B cell (primary cell): Measurements from ENCODE around the gene MAPRE3. TPM values are rescaled to one million over a fixed set of nuclear protein-coding genes. Genes with fewer than 3 reads are reported as not detected.

Experiments used
- ATAC-seq: fragments of 200-7000 bp; cut with Tn5 transposase; one replicate; pipeline ENCODE4 v1.10.0; 2021; ENCODE audit warnings: low read depth, mild to moderate bottlenecking, moderate number of reproducible peaks, moderate library complexity
- CTCF ChIA-PET: fragments of 350-600 bp; sonication (Branson Sonifier 250); formaldehyde crosslinking; loops from one replicate; lab custom pipeline; 2021; ENCODE audit warnings: antibody characterized with exemption, inconsistent platforms; lab: Charles Lee
- POLR2A ChIA-PET: fragments of 350-600 bp; sonication (Branson Sonifier 250); formaldehyde crosslinking; loops from one replicate; lab custom pipeline; 2021; ENCODE audit warnings: antibody characterized with exemption; lab: Charles Lee
- DNase-seq: peaks from one replicate; pipeline ENCODE4 v3.0.0; 2013
- H2AFZ ChIP-seq: 2 replicates; pipeline ENCODE4 v1.6.1; 2012; ENCODE audit warnings: mild to moderate bottlenecking, low read depth, low read length; ENCODE audit not compliant: insufficient read depth, poor library complexity, severe bottlenecking
- H3K27ac ChIP-seq, 2 donors: 1 replicate in 1 of 2; 2 replicates in 1 of 2; pipeline ENCODE4 v1.5.1; 2012 to 2013; ENCODE audit warnings: low read length in 2 of 2, mild to moderate bottlenecking in 2 of 2, moderate library complexity in 1 of 2
- H3K27me3 ChIP-seq, 4 experiments: fragments of 200-600 bp in 1 of 4; sonication (generic) in 1 of 4; replicated peaks in 1 of 4; 1 replicate in 2 of 4; 2 replicates in 2 of 4; pipeline versions ENCODE4 v1.6.1 to v1.7.0; 2013 to 2016; ENCODE audit warnings: low read length in 3 of 4, mild to moderate bottlenecking in 2 of 4, mixed read lengths in 1 of 4, moderate library complexity in 1 of 4; ENCODE audit not compliant: insufficient read depth in 4 of 4, control insufficient read depth in 3 of 4; ENCODE audit errors: control extremely low read depth in 1 of 4
- H3K36me3 ChIP-seq, 2 experiments: replicated peaks in 1 of 2; 1 replicate in 1 of 2; 2 replicates in 1 of 2; pipeline versions ENCODE4 v1.6.1 to v1.7.1; 2013; ENCODE audit warnings: low read length in 1 of 2; ENCODE audit not compliant: insufficient read depth in 2 of 2, control insufficient read depth in 1 of 2; ENCODE audit errors: control extremely low read depth in 1 of 2, extremely low read depth in 1 of 2
- H3K4me1 ChIP-seq, 2 donors: fragments of 200-600 bp in 1 of 2; sonication (generic) in 1 of 2; 1 replicate in 1 of 2; 2 replicates in 1 of 2; pipeline versions ENCODE4 v1.5.1 to v1.6.1; 2013 to 2017; ENCODE audit warnings: low read length in 2 of 2; ENCODE audit not compliant: control insufficient read depth in 2 of 2, insufficient read depth in 2 of 2
- H3K4me2 ChIP-seq: replicated peaks from 2 replicates; pipeline ENCODE3; 2012; ENCODE audit warnings: mild to moderate bottlenecking, low read depth, low read length; ENCODE audit not compliant: poor library complexity, severe bottlenecking
- H3K4me3 ChIP-seq, 5 experiments: fragments of 200-600 bp in 1 of 5; sonication (generic) in 1 of 5; 1 replicate in 3 of 5; 2 replicates in 2 of 5; pipeline versions ENCODE4 v1.5.1 to v1.7.0; 2011 to 2016; ENCODE audit warnings: low read length in 4 of 5, mild to moderate bottlenecking in 4 of 5, low read depth in 2 of 5, control low read depth in 1 of 5, moderate library complexity in 1 of 5; ENCODE audit not compliant: insufficient read depth in 1 of 5; ENCODE audit errors: control extremely low read depth in 1 of 5, extremely low read depth in 1 of 5
- H3K79me2 ChIP-seq: fragments of 200-600 bp; sonication (generic); one replicate; pipeline ENCODE4 v1.6.0; 2016; ENCODE audit warnings: low read length; ENCODE audit not compliant: control insufficient read depth, insufficient read depth
- H3K9ac ChIP-seq: fragments of 200-600 bp; sonication (generic); 2 replicates; pipeline ENCODE4 v1.6.1; 2017; ENCODE audit warnings: mild to moderate bottlenecking, low read length, moderate library complexity
- H3K9me3 ChIP-seq, 3 donors: one replicate each; pipeline versions ENCODE4 v1.6.1 to v1.7.1; 2013; ENCODE audit warnings: low read length in 2 of 3; ENCODE audit not compliant: control insufficient read depth in 2 of 3, insufficient read depth in 1 of 3; ENCODE audit errors: control extremely low read depth in 1 of 3
- H4K20me1 ChIP-seq: 2 replicates; pipeline ENCODE4 v1.6.0; 2012; ENCODE audit warnings: mild to moderate bottlenecking, low read length; ENCODE audit not compliant: insufficient read depth, control insufficient read depth, poor library complexity, severe bottlenecking
- H3K27ac Mint-ChIP-seq: one replicate; pipeline ENCODE4 v1.8.0; 2021; ENCODE audit warnings: mixed read lengths
- H3K27me3 Mint-ChIP-seq: one replicate; pipeline ENCODE4 v1.8.0; 2021; ENCODE audit warnings: mixed read lengths
- H3K4me1 Mint-ChIP-seq: one replicate; pipeline ENCODE4 v1.8.0; 2021; ENCODE audit warnings: mixed read lengths
- H3K4me3 Mint-ChIP-seq: one replicate; pipeline ENCODE4 v1.8.0; 2021; ENCODE audit warnings: mixed read lengths
- H3K9me3 Mint-ChIP-seq: one replicate; pipeline ENCODE4 v1.8.0; 2022; ENCODE audit warnings: mixed read lengths; ENCODE audit not compliant: insufficient read depth
- EZH2 ChIP-seq: IDR thresholded peaks from 2 replicates; pipeline ENCODE4 v1.6.1; 2012; ENCODE audit warnings: borderline replicate concordance, low read depth, mild to moderate bottlenecking, moderate library complexity, low read length; ENCODE audit not compliant: insufficient read depth, poor library complexity, severe bottlenecking
- WGBS: methylation state at CpG from one replicate; pipeline ENCODE4 v1.1.5; 2013; ENCODE audit warnings: missing lambda C conversion rate; ENCODE audit not compliant: insufficient coverage; 5-methylcytosine and 5-hydroxymethylcytosine counted together
- intact Hi-C: fragments of 100-400 bp; cut with micrococcal nuclease; formaldehyde crosslinking; loops from one replicate; pipeline ENCODE4 v1.10.0; 2022
- polyA plus RNA-seq: library from polyadenylated mRNA; depleted of rRNA; stranded (reverse); fragments of >200 nt; gene quantifications from 2 replicates; pipeline ENCODE4 v1.2.3, GENCODE V29; 2012
- total RNA-seq, 2 donors: library from RNA; stranded (reverse); fragments of 120-200 nt in 1 of 2; gene quantifications; 1 replicate in 1 of 2; 2 replicates in 1 of 2; pipeline versions ENCODE4 v1.2.3 to v1.2.4, GENCODE V29; 2013 to 2022
- TF ChIP-seq, protein P1 (sequence below): fragments of 200-600 bp; IDR thresholded peaks from one replicate; pipeline ENCODE4 v1.8.0; 2022; ENCODE audit warnings: antibody characterized with exemption, mild to moderate bottlenecking

MAPRE3 gene
- total and polyA plus RNA-seq, 2 donors (not counting 1 experiment from before 2014, with no cell fraction given): 5.4 to 9.8 TPM

DNA sequence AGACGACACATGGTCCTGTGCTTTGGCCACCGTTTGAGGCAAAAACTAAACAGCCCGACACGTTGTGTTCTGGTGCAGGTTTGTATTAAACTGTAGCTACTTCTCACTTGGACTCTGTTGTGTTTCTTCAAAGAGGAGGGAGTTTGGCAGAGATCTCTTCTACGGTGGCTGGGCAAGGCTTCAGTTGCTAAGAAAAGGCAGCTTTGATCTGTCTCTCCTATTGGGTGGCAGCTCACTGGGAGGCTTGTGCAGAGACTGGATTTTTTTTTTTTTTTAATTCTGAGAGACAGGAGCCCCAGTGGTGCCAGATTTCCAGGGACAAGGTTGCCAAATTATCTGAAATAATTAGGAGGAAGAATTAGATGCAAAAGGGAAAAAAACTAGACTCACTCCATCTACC, 20.2 kb upstream of the MAPRE3 start:
- peaks cover 0 to 16% (median 0%) of the 10 kb centered on the region in 4 experiments for H3K27me3 ChIP-seq
- no peaks in the 10 kb centered on the region for H4K20me1 ChIP-seq
- no peaks in the 10 kb centered on the region for H3K36me3 ChIP-seq
- CTCF ChIA-PET: interaction anchor here (0.6 to 1.4 kb wide), 3 partner anchors 9 to 353 kb away, joined by 3 to 9 read pairs (median 3); no protein-coding TSS in a partner anchor
- no peaks in the 10 kb centered on the region for H3K9me3 Mint-ChIP-seq
- no peak overlapping the region for H3K4me2 ChIP-seq
- no peak overlapping the region for H2AFZ ChIP-seq
- POLR2A ChIA-PET: no interaction called here
- ATAC-seq (no peak), DNase-seq (no peak)
- H3K4me3 Mint-ChIP-seq: no peak overlapping the region
- no peak overlapping the region for H3K27ac ChIP-seq
- H3K9ac ChIP-seq: no peak overlapping the region
- H3K27me3 Mint-ChIP-seq: peaks cover 24% of the 10 kb centered on the region
- intact Hi-C loops: no loop called here
- TF ChIP-seq, protein P1, sequence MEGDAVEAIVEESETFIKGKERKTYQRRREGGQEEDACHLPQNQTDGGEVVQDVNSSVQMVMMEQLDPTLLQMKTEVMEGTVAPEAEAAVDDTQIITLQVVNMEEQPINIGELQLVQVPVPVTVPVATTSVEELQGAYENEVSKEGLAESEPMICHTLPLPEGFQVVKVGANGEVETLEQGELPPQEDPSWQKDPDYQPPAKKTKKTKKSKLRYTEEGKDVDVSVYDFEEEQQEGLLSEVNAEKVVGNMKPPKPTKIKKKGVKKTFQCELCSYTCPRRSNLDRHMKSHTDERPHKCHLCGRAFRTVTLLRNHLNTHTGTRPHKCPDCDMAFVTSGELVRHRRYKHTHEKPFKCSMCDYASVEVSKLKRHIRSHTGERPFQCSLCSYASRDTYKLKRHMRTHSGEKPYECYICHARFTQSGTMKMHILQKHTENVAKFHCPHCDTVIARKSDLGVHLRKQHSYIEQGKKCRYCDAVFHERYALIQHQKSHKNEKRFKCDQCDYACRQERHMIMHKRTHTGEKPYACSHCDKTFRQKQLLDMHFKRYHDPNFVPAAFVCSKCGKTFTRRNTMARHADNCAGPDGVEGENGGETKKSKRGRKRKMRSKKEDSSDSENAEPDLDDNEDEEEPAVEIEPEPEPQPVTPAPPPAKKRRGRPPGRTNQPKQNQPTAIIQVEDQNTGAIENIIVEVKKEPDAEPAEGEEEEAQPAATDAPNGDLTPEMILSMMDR: no peak
- TF ChIP-seq EZH2: no peak
- H3K4me3 ChIP-seq: no peak overlapping the region
- H3K27ac Mint-ChIP-seq: no peak overlapping the region
- H3K9me3 ChIP-seq: peaks cover 0 to 1% (median 0%) of the 10 kb centered on the region in 3 donors
- H3K79me2 ChIP-seq: no peaks in the 10 kb centered on the region
- H3K4me1 ChIP-seq: no peaks in the 10 kb centered on the region
- H3K4me1 Mint-ChIP-seq: no peaks in the 10 kb centered on the region
- WGBS: 87% methylated on average over 5 of the region's 5 CpGs

DNA sequence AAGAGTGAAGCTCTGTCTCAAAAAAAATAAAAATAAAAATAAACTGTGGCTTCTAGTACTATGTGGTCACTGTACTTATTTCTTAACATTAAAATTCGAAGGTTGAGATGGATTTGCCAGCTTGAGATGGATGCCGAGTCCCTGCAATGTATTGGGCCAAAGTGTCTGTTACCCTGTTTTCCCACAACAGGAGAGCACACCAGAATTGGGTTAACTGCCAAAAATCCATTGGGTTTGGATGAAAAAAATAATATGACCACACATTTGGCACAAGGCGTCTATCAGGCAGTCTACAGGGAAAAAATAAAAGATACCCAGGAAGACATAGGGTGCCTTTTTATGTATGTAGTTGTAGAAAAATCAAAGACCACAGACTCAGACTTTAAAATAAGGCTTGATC, 19.2 kb upstream of the MAPRE3 start:
- CTCF ChIA-PET: interaction anchor here (0.9 kb wide), 1 partner anchor 105 kb away, joined by 3 read pairs; no protein-coding TSS in a partner anchor
- no peaks in the 10 kb centered on the region for H4K20me1 ChIP-seq
- H3K4me3 ChIP-seq: no peak overlapping the region
- Mint-ChIP-seq H3K4me3 (no peak overlapping the region), H3K9me3 (no peaks in the 10 kb centered on the region), H3K27ac (no peak overlapping the region), H3K27me3 (peaks cover 28% of the 10 kb centered on the region), H3K4me1 (no peaks in the 10 kb centered on the region)
- peaks cover 0 to 20% (median under 1%) of the 10 kb centered on the region in 4 experiments for H3K27me3 ChIP-seq
- DNase-seq (no peak), ATAC-seq (no peak)
- H3K79me2 ChIP-seq: no peaks in the 10 kb centered on the region
- WGBS: no CpG with 5 or more reads among the region's 3 CpGs
- H3K9ac ChIP-seq: no peak overlapping the region
- H3K36me3 ChIP-seq: no peaks in the 10 kb centered on the region
- POLR2A ChIA-PET: no interaction called here
- peaks cover 0 to 1% (median 0%) of the 10 kb centered on the region in 3 donors for H3K9me3 ChIP-seq
- TF ChIP-seq, protein P1: no peak
- TF ChIP-seq EZH2: no peak
- intact Hi-C loops: no loop called here
- H3K4me1 ChIP-seq: no peaks in the 10 kb centered on the region
- H3K4me2 ChIP-seq: no peak overlapping the region
- H3K27ac ChIP-seq: no peak overlapping the region
- no peak overlapping the region for H2AFZ ChIP-seq
